Prostate gland (tissue), 2 donors: ENCODE results near the gene PIK3C2A.

Experiments
- CTCF ChIP-seq, 4 experiments: fragments of 200-600 bp in 2 of 4; fragments of 450-650 bp in 2 of 4; sonication (generic) in 2 of 4; IDR thresholded peaks; 1 replicate in 3 of 4; 2 replicates in 1 of 4; pipeline ENCODE4 v1.5.1; 2016 to 2019; ENCODE audit warnings: antibody characterized with exemption in 4 of 4, mild to moderate bottlenecking in 2 of 4, moderate library complexity in 2 of 4
- POLR2A ChIP-seq: fragments of 450-650 bp; IDR thresholded peaks from one replicate; pipeline ENCODE4 v1.6.1; 2016; ENCODE audit warnings: antibody characterized with exemption, mild to moderate bottlenecking

- TF ChIP-seq POLR2A (no peak), CTCF (IDR thresholded peaks at IDR 0.05) (no peak)
Measured at GRCh38 chr11:17171916-17172315, 35.9 kb downstream of the PIK3C2A start.
